ENCODE measurements around the gene SLU7.

DNA sequence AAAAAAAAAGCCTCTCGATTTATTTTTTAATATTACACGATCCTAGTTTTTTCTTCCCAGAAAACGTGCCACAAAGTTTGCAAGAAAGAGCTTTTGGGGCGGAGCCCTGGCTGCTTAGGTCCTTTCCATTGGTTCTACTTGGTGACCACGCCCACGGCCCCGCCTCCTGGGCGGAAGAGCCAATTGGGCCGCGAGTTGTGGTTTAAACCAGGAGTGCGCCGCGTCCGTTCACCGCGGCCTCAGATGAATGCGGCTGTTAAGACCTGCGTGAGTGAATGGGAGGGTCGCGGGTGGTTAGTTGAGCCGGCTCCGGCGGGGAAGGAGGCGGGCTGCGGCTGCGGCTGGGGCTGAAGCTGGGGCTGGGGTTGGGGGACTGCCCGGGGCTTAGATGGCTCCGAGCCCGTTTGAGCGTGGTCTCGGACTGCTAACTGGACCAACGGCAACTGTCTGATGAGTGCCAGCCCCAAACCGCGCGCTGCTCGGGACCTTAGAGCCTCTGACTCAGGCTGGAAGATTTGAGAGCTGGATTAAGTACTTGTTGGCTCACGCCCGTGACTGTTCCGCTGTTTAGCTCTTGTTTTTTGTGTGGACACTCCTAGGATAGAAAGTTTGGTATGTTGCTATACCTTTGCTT is 2.9 kb upstream of the SLU7 start, which contains the start of gene PTTG1:
- no peak for TF ChIP-seq POLR2A (IDR thresholded peaks at IDR 0.05)
- TF ChIP-seq, protein P1, sequence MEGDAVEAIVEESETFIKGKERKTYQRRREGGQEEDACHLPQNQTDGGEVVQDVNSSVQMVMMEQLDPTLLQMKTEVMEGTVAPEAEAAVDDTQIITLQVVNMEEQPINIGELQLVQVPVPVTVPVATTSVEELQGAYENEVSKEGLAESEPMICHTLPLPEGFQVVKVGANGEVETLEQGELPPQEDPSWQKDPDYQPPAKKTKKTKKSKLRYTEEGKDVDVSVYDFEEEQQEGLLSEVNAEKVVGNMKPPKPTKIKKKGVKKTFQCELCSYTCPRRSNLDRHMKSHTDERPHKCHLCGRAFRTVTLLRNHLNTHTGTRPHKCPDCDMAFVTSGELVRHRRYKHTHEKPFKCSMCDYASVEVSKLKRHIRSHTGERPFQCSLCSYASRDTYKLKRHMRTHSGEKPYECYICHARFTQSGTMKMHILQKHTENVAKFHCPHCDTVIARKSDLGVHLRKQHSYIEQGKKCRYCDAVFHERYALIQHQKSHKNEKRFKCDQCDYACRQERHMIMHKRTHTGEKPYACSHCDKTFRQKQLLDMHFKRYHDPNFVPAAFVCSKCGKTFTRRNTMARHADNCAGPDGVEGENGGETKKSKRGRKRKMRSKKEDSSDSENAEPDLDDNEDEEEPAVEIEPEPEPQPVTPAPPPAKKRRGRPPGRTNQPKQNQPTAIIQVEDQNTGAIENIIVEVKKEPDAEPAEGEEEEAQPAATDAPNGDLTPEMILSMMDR (IDR thresholded peaks at IDR 0.05) = no peak
